NCI-H1417 treated with DMSO at 0.1 percent for 48 hours (cell line): ENCODE data around the gene ADCY9.
"Not testable (repeated sequence)": the region's sequence is repeated elsewhere in the genome, so short reads cannot be mapped to it uniquely, and the experiment has no call there.

Source experiments
- DNase-seq: peaks from one replicate; lab custom pipeline; 2025; lab: John Stamatoyannopoulos, UW

Gene ADCY9

GRCh38 chr16:4116325-4117249, at the start of gene ADCY9:
Gene ADCY9 (minus strand): TSS chr16:4116442. CDS start chr16:4115442, 1,000 bp downstream.
- DNase-seq = no peak

GRCh38 chr16:4160658-4161430, 44.6 kb upstream of the ADCY9 start:
- DNase-seq = no peak

- DNase-seq = no peak
Observed at GRCh38 chr16:4159726-4160125, 43.5 kb upstream of the ADCY9 start.

GRCh38 chr16:4158143-4159093, 42.2 kb upstream of the ADCY9 start:
- DNase-seq = no peak

- no peak for DNase-seq
Observed at GRCh38 chr16:4157376-4157825, 41.2 kb upstream of the ADCY9 start.

GRCh38 chr16:4156503-4156902, 40.3 kb upstream of the ADCY9 start:
- not testable (repeated sequence) for DNase-seq

GRCh38 chr16:4153364-4153763, 37.1 kb upstream of the ADCY9 start:
- DNase-seq = not testable (repeated sequence)

- no peak for DNase-seq
Observed at GRCh38 chr16:4152267-4152666, 36.0 kb upstream of the ADCY9 start.

- DNase-seq = no peak
Observed at GRCh38 chr16:4147236-4147635, 31.0 kb upstream of the ADCY9 start.

GRCh38 chr16:4142268-4142667, 26.0 kb upstream of the ADCY9 start:
- DNase-seq = no peak

GRCh38 chr16:4141604-4142003, 25.4 kb upstream of the ADCY9 start:
- no peak for DNase-seq

- DNase-seq = no peak
Observed at GRCh38 chr16:4140652-4141051, 24.4 kb upstream of the ADCY9 start.

- no peak for DNase-seq
Observed at GRCh38 chr16:4139968-4140367, 23.7 kb upstream of the ADCY9 start.

GRCh38 chr16:4138713-4139112, 22.5 kb upstream of the ADCY9 start:
- DNase-seq = no peak

- DNase-seq = no peak
Observed at GRCh38 chr16:4137438-4137837, 21.2 kb upstream of the ADCY9 start.

GRCh38 chr16:4136229-4136813, 20.1 kb upstream of the ADCY9 start:
- DNase-seq = no peak

GRCh38 chr16:4135537-4135936, 19.3 kb upstream of the ADCY9 start:
- DNase-seq = no peak

- DNase-seq = no peak
Observed at GRCh38 chr16:4133897-4134372, 17.7 kb upstream of the ADCY9 start.

- no peak for DNase-seq
Observed at GRCh38 chr16:4131621-4132020, 15.4 kb upstream of the ADCY9 start.

GRCh38 chr16:4124535-4125294, 8.5 kb upstream of the ADCY9 start:
- DNase-seq = no peak
